Gastroesophageal sphincter (tissue), 3 donors: Measurements from ENCODE around the gene MEAF6.

Experiments used
- POLR2A ChIP-seq, 2 donors: fragments of 450-650 bp; IDR thresholded peaks; one replicate each; pipeline ENCODE4 v1.6.1; 2017; ENCODE audit warnings: antibody characterized with exemption in 2 of 2, mild to moderate bottlenecking in 2 of 2, moderate library complexity in 1 of 2
- POLR2AphosphoS5 ChIP-seq: sonication (generic); formaldehyde crosslinking; IDR thresholded peaks from one replicate; pipeline ENCODE4 v1.6.1; 2017; ENCODE audit warnings: antibody characterized with exemption
- TF ChIP-seq, protein P1 (sequence below), 4 experiments: fragments of 200-600 bp in 2 of 4; fragments of 450-650 bp in 2 of 4; sonication (generic) in 1 of 4; IDR thresholded peaks; one replicate each; pipeline ENCODE4 v1.5.1; 2017 to 2019; ENCODE audit warnings: antibody characterized with exemption in 4 of 4, mild to moderate bottlenecking in 2 of 4, moderate library complexity in 2 of 4

DNA sequence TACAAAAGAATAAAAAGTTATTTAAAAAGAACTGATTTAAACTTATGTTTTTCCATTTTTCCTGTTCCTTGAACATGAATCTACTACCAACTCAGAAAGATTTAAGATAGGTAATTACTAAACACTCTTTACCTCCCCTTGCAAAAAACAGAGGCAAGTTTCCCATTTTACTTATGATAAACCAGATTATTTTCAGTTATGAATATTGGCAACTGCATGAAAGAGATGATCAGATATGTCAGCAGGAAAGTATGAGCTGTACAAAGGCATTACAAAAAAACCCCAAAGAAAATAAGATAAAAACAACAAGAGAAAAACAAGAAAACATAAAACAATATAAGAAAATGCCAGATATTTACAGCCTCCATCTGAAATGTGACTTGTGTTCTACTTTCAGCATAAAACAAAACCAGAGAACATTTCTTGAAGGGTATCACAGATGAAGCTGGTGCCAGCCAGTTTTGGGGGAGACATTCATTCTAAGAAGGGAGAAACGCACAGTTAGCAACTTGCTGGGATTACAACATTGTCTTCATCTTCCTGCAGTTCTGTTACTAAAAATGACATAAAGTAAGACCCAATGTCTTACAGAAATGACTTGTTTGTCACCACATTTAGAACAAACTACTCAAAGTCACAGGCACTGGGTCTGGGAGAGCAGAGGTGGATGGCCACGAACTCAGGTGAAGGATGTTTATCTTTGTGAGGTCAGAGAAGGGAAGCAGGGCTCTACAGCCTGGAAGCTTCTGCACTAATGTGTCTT is 21.0 kb downstream of the MEAF6 start:
- TF ChIP-seq, protein P1, sequence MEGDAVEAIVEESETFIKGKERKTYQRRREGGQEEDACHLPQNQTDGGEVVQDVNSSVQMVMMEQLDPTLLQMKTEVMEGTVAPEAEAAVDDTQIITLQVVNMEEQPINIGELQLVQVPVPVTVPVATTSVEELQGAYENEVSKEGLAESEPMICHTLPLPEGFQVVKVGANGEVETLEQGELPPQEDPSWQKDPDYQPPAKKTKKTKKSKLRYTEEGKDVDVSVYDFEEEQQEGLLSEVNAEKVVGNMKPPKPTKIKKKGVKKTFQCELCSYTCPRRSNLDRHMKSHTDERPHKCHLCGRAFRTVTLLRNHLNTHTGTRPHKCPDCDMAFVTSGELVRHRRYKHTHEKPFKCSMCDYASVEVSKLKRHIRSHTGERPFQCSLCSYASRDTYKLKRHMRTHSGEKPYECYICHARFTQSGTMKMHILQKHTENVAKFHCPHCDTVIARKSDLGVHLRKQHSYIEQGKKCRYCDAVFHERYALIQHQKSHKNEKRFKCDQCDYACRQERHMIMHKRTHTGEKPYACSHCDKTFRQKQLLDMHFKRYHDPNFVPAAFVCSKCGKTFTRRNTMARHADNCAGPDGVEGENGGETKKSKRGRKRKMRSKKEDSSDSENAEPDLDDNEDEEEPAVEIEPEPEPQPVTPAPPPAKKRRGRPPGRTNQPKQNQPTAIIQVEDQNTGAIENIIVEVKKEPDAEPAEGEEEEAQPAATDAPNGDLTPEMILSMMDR (IDR thresholded peaks at IDR 0.05), result no peak
- TF ChIP-seq POLR2A (IDR thresholded peaks at IDR 0.05) (no peak), POLR2AphosphoS5 (no peak)
